ENCODE measurements around the gene KRTAP10-1. TPM values are rescaled to one million over a fixed set of nuclear protein-coding genes. Genes with fewer than 3 reads are reported as not detected.
A peak's percentile ranks its signal among the peaks of the same experiment; 100 is the strongest.

Gene KRTAP10-1
- total RNA-seq, 4 donors from 2014 or later: 0.83 to 8.5 (median 2.6) TPM; not detected in 1

DNA sequence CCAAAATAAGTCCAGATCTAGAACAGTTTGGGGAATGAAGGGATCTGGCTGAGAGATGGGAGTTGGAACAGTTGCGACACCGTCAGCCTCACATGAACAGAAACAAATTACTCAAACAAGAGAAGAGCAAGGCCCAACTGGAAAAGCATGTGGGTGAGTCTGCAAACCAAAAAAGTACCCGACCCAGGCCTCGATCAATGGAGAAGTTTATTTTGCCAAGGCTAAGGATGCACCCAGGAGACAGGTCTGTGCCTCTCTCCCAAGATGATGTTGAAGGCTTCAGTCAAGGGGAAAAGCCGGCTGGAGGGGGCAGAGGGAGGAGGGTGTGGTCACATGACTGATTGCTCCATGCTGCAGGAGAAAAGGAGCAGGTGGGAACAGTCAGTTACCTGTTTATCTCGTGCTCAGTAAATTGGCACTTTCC is 42.3 kb downstream of the KRTAP10-1 start:
- 22% methylated on average over 6 of the region's 6 CpGs for WGBS
- peaks cover 11% of the 10 kb centered on the region for H3K27me3 ChIP-seq
- peaks cover 3% of the 10 kb centered on the region for H3K9me3 ChIP-seq
- no peaks in the 10 kb centered on the region for H3K36me3 ChIP-seq
- TF ChIP-seq POLR2AphosphoS5 (IDR thresholded peaks at IDR 0.05) (no peak), POLR2A (IDR thresholded peaks at IDR 0.05) (no peak), CTCF (IDR thresholded peaks at IDR 0.05) (no peak), EP300 (IDR thresholded peaks at IDR 0.05) (no peak)
- no peak for DNase-seq (ENCODE audit: low spot score in 2 of 2)
- no peak overlapping the region for H3K27ac ChIP-seq
- H3K4me3 ChIP-seq: no peak overlapping the region
- H3K4me1 ChIP-seq: peaks cover 16% of the 10 kb centered on the region

DNA sequence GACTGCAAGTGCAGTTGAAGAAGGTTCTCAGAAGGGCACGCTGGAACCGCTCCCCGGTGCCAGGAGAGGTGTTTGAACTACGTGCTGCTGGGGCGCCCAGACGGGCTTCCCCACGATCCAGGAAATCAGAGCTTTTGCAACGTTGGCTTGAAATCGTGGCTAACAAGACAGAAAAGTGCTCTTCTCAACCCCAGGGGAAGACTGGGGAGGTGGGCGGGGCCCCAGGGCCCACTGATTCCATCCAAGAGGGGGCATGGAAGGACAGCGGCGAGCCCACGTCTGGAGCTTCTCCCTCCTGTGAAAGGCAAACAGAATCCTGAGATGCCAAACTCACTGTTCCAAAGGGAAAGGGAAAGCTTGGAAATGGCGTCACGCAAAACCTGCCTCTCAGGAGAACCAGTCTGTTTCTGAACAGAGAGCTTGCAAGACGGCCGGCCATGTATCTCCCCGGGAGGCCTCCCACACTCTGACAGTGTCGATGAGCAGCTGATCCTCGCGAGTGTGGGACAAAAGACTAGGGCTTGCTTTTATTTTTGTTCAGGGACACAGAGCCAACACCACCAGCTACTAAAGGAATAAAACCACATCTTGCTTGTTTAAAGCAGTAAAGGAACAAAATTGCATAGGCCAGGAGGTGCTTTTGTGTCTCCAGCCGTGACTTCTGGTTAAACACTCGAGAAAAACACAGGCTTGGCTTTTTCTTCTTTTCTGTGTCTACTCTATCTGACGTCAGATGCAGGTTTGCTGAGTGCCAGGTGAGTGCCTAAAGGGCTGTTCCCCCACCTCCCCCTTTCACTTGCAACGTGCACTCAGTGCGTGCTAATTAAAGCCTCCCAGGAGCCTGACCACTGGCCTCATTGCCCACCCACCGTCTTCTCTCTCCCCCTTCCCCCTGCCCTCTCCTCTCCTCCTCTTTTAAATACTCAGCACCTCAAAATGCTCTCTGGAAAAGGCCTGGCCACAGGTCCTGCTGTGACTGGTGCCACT is 43.1 kb downstream of the KRTAP10-1 start:
- Histone ChIP-seq H3K4me1 (peaks cover 16% of the 10 kb centered on the region), H3K4me3 (no peak overlapping the region), H3K27ac (peak overlapping the region; percentile 29), H3K27me3 (peaks cover 11% of the 10 kb centered on the region), H3K9me3 (peaks cover 11% of the 10 kb centered on the region), H3K36me3 (no peaks in the 10 kb centered on the region)
- TF ChIP-seq CTCF (IDR thresholded peaks at IDR 0.05): no peak
- TF ChIP-seq POLR2A (IDR thresholded peaks at IDR 0.05): no peak
- TF ChIP-seq EP300 (IDR thresholded peaks at IDR 0.05): no peak
- TF ChIP-seq POLR2AphosphoS5 (IDR thresholded peaks at IDR 0.05): no peak
- no peak for DNase-seq (ENCODE audit: low spot score in 2 of 2)
- 41% methylated on average over 27 of the region's 27 CpGs for WGBS

GRCh38 chr21:44495611-44496563 is 44.1 kb downstream of the KRTAP10-1 start:
- Histone ChIP-seq H3K4me3 (no peak overlapping the region), H3K9me3 (peaks cover 11% of the 10 kb centered on the region), H3K27me3 (peaks cover 11% of the 10 kb centered on the region), H3K36me3 (no peaks in the 10 kb centered on the region), H3K27ac (no peak overlapping the region), H3K4me1 (peaks cover 16% of the 10 kb centered on the region)
- 93% methylated on average over 16 of the region's 16 CpGs for WGBS
- TF ChIP-seq CTCF (IDR thresholded peaks at IDR 0.05) (no peak), POLR2AphosphoS5 (IDR thresholded peaks at IDR 0.05) (no peak), POLR2A (IDR thresholded peaks at IDR 0.05) (no peak), EP300 (IDR thresholded peaks at IDR 0.05) (no peak)
- no peak for DNase-seq (ENCODE audit: low spot score in 2 of 2)

GRCh38 chr21:44494956-44495355 is 45.0 kb downstream of the KRTAP10-1 start:
- Histone ChIP-seq H3K36me3 (no peaks in the 10 kb centered on the region), H3K27ac (no peak overlapping the region), H3K4me3 (no peak overlapping the region), H3K9me3 (peaks cover 11% of the 10 kb centered on the region), H3K4me1 (peaks cover 16% of the 10 kb centered on the region), H3K27me3 (peaks cover 6% of the 10 kb centered on the region)
- no peak for DNase-seq (ENCODE audit: low spot score in 2 of 2)
- no peak for TF ChIP-seq CTCF (IDR thresholded peaks at IDR 0.05)
- no peak for TF ChIP-seq POLR2A (IDR thresholded peaks at IDR 0.05)
- 85% methylated on average over 13 of the region's 13 CpGs for WGBS
